Stimulated activated CD8-positive, alpha-beta memory T cell treated with anti-CD3 and anti-CD28 coated beads, Interleukin-7, amount 100 ng/mL, for 48 hours (primary cell): ENCODE results near the gene VIT.
A peak's percentile ranks its signal among the peaks of the same experiment; 100 is the strongest.

Experiments
- DNase-seq, 2 donors: peaks; one replicate each; pipeline ENCODE4 v3.0.0-alpha.2; 2020; ENCODE audit warnings: low read depth in 1 of 2; ENCODE audit errors: extremely low read depth in 1 of 2

The VIT gene

GRCh38 chr2:36754578-36754977, 58.1 kb downstream of the VIT start:
- DNase-seq, result no peak

- no peak for DNase-seq
These were observed 59.9 kb downstream of the VIT start for GRCh38 chr2:36756438-36756837.

GRCh38 chr2:36762764-36763490, 66.4 kb downstream of the VIT start:
- no peak for DNase-seq

- DNase-seq, result no peak
These were observed 72.6 kb downstream of the VIT start for GRCh38 chr2:36769106-36769505.

- DNase-seq, result peak; percentile 11 to 15
These were observed 74.2 kb downstream of the VIT start for GRCh38 chr2:36770542-36771287.

- no peak for DNase-seq
These were observed 75.2 kb downstream of the VIT start for GRCh38 chr2:36771671-36772070.

- DNase-seq, result no peak
These were observed 77.4 kb downstream of the VIT start for GRCh38 chr2:36773947-36774346.

GRCh38 chr2:36775261-36775660, 78.8 kb downstream of the VIT start:
- no peak for DNase-seq

GRCh38 chr2:36775806-36776205, 79.3 kb downstream of the VIT start:
- no peak for DNase-seq

- no peak for DNase-seq
These were observed 80.8 kb downstream of the VIT start for GRCh38 chr2:36777272-36777671.

GRCh38 chr2:36777788-36778187, 81.3 kb downstream of the VIT start:
- DNase-seq, result no peak

- no peak for DNase-seq
These were observed 83.0 kb downstream of the VIT start for GRCh38 chr2:36779462-36779861.

- no peak for DNase-seq
These were observed 83.8 kb downstream of the VIT start for GRCh38 chr2:36780231-36780839.

- DNase-seq, result no peak
These were observed 85.6 kb downstream of the VIT start for GRCh38 chr2:36781907-36782720.

GRCh38 chr2:36783246-36783645, 86.7 kb downstream of the VIT start:
- DNase-seq, result no peak

- DNase-seq, result peak in 1 of 2 donors; percentile 11
These were observed 88.8 kb downstream of the VIT start for GRCh38 chr2:36785179-36785795.

GRCh38 chr2:36789181-36789804, 92.8 kb downstream of the VIT start:
- no peak for DNase-seq

GRCh38 chr2:36792951-36793350, 96.4 kb downstream of the VIT start:
- DNase-seq, result no peak

- DNase-seq, result no peak
These were observed 101.0 kb downstream of the VIT start for GRCh38 chr2:36797324-36798070.

- no peak for DNase-seq
These were observed 102.2 kb downstream of the VIT start for GRCh38 chr2:36798724-36799123.
